H1 (cell line): Measurements from ENCODE around the gene MMD. TPM values are rescaled to one million over a fixed set of nuclear protein-coding genes. Genes with fewer than 3 reads are reported as not detected.

Source experiments
- EP300 ChIP-seq, 2 experiments: IDR thresholded peaks; 1 replicate in 1 of 2; 2 replicates in 1 of 2; pipeline ENCODE4 v1.6.1; 2011 to 2012; ENCODE audit warnings: low read depth in 2 of 2, low read length in 2 of 2, mild to moderate bottlenecking in 2 of 2, borderline replicate concordance in 1 of 2, inconsistent platforms in 1 of 2, moderate library complexity in 1 of 2
- polyA plus RNA-seq, 7 experiments: library from polyadenylated mRNA; depleted of rRNA in 3 of 7; stranded (reverse) in 5 of 7; unstranded in 2 of 7; fragments of >200 nt in 5 of 7; fragments of 200-250 nt in 2 of 7; gene quantifications; 1 replicate in 5 of 7; 2 replicates in 1 of 7; 4 replicates in 1 of 7; pipeline versions ENCODE4 v1.2.1 to v1.2.3, GENCODE V29; 2011 to 2013; ENCODE audit warnings: missing spikeins in 2 of 7, mixed read lengths in 2 of 7
- total RNA-seq: library from RNA; stranded (reverse); fragmentation: NEBNext Ultra II Directional; extraction: Animal tissue kit (Norgen Biotek cat#: 25700); gene quantifications from 2 replicates; pipeline ENCODE4 v1.2.1, GENCODE V29; 2021

MMD gene
- total and polyA plus RNA-seq, 2 of the 8 experiments (the other 6 are each of a cell fraction or from before 2014, with no cell fraction given) = 28.2 to 37.8 TPM

DNA sequence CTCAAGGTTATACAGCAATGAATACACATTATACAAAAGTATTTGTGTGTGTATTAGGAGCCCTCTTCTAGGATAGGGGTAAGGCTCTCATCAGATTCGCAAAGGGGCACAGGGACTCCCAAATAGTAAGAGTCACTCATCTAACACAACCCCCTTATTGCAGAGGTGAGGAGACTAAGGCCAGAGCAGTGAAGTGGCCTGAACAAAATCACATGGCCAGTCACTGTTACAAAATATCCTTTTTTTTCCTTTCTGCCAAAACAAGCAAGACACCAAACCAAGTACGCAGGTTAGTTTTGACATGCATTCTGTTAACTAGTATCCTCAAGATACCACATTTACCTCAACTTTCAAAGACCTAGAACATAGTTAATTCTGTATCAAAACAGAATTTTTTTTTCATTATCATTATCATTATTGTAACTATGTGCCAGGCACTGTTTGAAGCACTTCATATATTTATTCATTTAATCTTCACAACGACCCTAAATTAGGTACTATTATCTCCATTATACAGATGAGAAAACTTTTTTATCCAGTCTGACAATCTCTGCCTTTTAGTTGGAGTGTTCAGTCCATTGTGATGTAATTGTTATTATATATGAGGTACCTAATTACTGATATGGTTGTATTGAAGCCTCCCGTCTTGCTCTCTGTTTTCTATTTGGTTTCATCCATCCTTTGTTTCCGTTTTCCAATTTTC, 25.7 kb downstream of the MMD start (continued):
- TF ChIP-seq EP300 (IDR thresholded peaks at IDR 0.05; ENCODE audit: borderline replicate concordance in 1 of 2, low read depth in 2 of 2, low read length in 2 of 2) = no peak
